T-helper 1 cell (primary cell): ENCODE data around the gene FADS6.

Experiments
- DNase-seq, 5 donors: peaks; one replicate each; pipeline ENCODE4 v3.0.0-alpha.2; 2012 to 2020

The FADS6 gene

DNA sequence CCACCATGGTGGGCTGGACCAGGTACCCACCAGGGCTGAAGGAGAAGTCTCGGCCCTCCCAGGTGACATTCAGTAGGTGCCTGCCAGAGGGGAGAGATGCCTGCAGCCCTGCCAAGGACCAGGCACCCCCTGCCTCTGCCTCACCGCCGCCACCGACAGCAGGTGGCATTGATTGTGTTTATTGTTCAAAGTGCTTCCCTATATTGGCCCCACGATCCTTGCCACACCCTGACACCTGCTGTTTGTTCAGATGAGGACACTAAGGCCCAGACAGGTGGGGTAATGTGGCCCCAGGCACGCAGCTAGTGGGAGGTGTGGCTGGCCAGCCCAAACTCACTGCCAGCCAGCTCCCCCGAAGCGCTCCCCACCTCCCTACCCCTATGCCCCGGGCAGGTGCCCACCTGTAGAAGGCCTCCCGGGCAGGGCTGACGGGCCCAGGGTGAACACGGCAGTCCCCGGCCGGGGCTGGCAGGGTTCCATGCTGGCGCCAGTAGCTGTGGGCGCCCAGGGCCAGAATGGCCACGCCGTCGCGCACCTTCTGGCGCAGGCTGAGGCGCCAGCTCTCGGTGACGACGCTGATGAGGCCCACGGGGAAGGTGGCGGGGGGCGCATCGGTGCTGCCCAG, 41.7 kb downstream of the FADS6 start:
- DNase-seq = no peak

DNA sequence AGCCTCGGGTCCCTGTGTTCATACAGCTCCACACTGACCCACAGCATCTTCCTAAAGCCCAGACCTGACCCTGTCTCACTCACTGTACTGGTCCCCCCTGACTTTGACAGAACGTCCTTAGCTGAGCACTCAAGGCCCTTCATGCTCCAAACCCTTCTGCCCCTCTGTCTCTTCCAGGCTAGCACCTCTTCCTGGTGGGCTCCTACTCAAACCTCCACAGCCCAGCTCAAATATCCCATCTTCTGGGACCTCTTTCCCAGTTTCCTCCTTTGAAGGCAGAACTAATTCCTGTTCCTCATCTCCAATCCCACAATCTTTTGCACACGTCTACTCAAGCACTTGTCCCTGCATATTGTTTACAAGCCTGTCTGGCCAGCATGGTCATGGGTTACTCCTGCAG, 42.5 kb downstream of the FADS6 start:
- no peak for DNase-seq

DNA sequence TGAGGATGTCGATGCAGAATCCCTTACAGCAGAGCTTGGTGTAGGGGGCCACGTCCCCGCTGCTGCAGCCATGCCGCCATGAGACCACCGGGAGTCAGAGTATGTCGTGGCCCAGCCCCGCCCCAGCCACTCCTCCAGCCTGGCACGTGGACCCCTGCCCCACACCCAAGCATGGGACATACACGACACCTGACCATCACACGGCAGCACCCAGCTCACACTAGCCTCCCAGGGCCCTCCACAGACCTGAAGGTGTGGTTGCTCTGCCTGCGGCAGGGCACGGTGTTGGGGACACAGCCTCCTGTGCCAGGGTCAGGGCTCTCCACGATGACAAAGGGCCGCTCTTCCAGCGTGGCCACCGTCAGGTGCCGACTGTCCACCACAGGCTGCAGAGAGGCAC, 43.1 kb downstream of the FADS6 start:
- no peak for DNase-seq

DNA sequence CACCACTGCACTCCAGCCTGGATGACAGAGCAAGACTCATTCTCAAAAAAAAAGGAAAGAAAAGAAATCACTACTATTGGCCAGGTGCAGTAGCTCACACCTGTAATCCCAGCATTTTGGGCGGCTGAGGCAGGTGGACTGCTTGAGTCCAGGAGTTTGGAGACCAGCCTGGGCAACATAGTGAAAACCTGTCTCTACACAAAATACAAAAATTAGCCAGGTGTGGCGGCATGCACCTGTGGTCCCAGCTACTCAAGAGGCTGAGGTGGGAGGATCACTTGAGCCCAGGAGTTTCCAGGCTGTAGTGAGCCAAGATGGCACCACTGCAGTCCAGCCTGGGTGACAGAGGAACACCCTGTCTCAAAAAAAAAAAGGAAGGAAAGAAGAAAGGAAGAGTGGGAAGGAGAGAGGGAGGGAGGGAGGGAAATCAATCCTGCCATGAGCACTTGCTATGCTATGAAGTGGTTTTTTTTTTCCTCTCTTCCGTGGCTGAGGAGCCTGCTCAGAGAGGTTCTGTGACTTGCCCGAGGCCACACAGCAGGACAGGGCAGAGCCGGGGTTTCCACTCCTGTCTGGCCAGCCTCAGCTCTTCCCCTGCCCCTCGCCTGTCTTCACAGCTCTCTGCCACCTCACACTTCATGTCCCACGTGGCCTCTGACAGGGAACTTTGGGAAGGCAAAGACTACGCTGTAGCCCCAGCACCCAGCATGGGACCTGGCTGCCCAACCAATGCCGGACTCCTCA, 44.6 kb downstream of the FADS6 start:
- DNase-seq = no peak

DNA sequence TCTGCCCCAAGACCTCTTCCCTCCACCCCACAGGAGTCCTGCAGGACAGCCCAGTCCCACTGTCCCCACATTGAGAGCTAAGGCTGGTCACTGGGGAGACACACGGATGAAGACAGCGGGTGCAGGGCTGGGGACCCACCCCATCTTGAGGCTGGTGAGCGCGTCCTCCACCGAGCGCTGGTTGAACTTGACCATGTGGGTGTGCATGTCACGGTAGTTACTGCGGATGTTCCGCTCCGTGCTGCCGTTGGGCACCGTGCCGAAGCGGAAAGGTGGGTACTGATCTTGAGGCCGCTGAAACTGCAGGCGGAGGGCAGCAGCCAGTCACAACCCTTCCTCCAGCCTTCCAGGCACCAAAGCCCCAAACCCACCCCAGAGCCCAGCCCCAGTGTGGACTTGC, 46.8 kb downstream of the FADS6 start:
- no peak for DNase-seq

- no peak for DNase-seq
Measured at GRCh38 chr17:74843352-74843627, 50.1 kb downstream of the FADS6 start.

- DNase-seq = no peak
Measured at GRCh38 chr17:74842599-74843351, 50.7 kb downstream of the FADS6 start.

- DNase-seq = no peak
Measured at GRCh38 chr17:74842146-74842598, 51.3 kb downstream of the FADS6 start.

DNA sequence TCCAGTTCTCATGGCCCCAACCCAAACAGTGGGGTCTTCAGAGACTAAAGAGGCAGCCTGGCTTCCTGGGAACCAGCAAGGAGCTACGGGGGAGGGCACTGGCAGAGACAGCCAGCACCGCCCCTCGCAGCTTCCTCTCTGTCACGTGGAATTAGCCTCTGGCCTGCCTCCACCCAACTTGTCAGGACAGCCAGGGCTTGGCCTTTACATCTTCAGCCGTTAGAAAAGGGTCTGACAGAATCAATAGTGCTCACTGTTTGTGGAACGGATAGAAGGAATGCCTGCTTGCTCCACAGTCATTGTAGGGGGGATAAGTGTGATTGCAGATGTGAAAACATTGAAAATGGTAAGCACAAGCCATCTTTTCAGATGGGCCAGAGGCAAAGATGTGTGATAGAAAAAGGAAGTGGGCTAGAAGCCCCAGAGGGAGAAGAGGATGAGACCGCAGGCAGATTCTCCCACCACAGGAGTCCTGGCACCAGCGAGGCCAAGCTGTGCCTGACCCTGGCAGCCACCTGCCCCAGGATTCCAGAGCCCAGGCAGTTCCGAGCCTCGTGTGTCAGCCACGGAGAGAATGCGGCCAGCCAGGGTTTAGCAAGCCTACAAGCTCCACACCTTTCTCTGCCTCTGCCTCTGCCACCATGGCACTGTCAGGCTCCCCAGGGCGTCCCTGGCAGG, 52.3 kb downstream of the FADS6 start:
- no peak for DNase-seq

DNA sequence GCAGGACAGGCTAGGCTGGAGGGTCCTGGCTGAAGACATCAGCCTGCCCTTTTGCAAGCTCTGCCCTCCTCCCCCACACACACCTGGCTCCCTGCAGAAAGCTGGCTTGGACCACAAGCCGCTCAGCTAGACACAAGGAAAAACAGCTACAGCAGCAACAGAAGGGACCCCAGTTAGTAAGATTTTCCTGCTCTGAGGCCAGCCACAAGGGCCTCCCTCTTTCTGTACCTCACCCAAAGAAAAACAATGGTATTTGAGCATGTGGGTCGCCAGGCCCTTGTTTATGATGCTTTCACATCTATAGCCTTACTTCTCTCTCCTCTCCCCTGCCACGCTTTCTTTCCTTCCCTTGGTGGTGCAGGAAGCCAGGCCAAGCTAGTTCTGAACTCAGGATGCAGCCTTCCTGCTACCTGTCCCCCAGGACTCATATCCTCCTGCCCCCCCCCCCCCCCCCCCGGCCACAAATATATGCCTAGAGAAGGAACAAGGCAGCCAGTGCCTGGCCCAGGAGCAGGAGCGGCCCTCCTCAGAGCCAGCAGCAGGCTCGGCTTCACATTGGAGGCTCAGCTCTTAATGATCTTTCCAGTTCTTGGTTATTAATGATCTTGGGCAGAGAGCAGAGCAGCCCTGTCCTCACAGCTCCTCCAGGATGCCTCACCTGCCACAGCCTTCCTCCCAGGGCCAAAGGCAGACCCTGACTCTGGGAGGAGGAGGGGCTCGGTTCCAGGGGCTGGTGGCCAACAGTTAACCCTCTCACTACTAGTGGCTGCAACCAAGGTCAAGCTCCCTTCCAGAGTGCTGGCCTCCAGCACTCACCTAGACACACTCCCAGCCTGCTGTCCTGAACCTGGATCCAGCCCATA, 53.2 kb downstream of the FADS6 start:
- DNase-seq = no peak

- no peak for DNase-seq
Measured at GRCh38 chr17:74838274-74838673, 55.2 kb downstream of the FADS6 start.

GRCh38 chr17:74836691-74837467, 56.6 kb downstream of the FADS6 start:
- no peak for DNase-seq

- DNase-seq = no peak
Measured at GRCh38 chr17:74836191-74836590, 57.2 kb downstream of the FADS6 start.

- DNase-seq = no peak
Measured at GRCh38 chr17:74833501-74834377, 59.7 kb downstream of the FADS6 start.

GRCh38 chr17:74832421-74832820, 61.0 kb downstream of the FADS6 start:
- no peak for DNase-seq

DNA sequence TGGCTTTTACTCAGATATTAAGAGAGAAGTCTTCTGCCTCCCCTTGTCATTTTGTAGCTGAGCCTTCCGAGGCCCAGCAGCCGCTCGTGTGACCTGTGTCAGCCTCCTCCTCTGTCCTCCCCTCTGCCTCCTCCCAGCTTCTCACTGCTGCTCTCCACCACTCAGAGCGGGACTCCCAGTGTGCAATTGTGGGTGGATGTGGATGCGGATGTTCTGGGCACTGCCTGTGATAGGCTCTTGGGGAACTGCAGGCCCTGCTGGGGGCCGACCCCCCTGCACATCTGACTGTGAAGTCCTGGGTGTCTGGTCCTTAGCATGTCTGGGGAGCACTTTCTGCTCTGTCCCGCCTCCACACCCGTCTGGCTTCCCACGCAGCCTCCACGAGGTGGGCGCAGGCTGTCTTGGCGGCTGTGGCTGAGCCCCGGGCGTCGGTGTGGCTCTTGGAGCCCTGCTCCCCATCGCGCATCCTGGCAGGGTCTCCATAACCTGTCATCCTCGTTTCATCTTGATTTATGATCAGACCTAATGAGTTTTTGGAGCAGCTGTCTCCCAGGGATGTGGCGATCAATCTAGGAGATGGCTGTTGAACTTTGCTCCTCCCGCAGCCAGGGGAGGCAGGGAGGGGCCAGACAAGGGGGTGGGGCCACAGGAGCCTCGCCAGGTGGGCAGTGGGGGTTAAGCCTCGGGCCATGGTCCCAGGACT, 61.8 kb downstream of the FADS6 start:
- no peak for DNase-seq

- no peak for DNase-seq
Measured at GRCh38 chr17:74830861-74831260, 62.6 kb downstream of the FADS6 start.

- DNase-seq = no peak
Measured at GRCh38 chr17:74827800-74828199, 65.6 kb downstream of the FADS6 start.
